Cortex of kidney (tissue), 1 donor: ENCODE measurements around the gene TBL3.

Experiments
- DNase-seq: peaks from one replicate; lab custom pipeline; 2025; lab: John Stamatoyannopoulos, UW

Gene TBL3

GRCh38 chr16:1982991-1983543 is 11.2 kb downstream of the TBL3 start:
- DNase-seq: no peak

- DNase-seq: peak; percentile 77
These were observed 11.9 kb downstream of the TBL3 start, which contains the start of gene GFER for GRCh38 chr16:1983544-1984346. Gene GFER, plus strand, starts transcription at chr16:1984193. Its CDS starts 26 bp downstream, at chr16:1984219.

DNA sequence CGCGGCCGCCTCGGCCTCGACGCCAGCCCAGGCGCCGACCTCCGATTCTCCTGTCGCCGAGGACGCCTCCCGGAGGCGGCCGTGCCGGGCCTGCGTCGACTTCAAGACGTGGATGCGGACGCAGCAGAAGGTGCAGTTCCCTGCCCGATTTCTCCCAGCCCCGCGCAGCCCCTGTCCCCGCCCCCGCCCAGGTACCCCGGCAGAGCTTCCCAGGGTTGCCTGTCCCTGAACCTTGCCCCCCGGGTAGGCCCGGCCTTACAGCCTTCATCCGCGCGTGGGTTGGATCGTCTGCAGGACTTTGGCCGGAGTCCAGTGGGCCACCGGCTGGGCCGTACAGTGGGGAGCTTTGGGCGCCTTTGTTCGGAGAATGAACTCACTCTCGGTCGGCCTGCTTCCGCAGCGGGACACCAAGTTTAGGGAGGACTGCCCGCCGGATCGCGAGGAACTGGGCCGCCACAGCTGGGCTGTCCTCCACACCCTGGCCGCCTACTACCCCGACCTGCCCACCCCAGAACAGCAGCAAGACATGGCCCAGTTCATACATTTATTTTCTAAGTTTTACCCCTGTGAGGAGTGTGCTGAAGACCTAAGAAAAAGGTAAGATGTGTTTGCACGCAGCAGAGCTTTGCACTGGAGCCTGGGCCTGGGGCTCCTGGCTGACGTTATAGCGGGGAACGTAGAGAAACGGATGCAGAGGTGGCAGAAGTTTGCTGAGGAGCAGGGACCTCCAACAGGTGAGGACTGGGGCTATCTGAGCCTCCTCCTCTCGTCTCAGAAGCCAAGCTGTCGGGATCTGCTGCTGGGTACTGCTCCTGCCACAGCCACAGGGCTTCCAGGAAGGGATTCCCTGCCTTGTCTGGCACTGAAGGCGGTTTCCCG is 12.7 kb downstream of the TBL3 start:
- DNase-seq: no peak

GRCh38 chr16:1985466-1986150 is 13.8 kb downstream of the TBL3 start:
- no peak for DNase-seq

DNA sequence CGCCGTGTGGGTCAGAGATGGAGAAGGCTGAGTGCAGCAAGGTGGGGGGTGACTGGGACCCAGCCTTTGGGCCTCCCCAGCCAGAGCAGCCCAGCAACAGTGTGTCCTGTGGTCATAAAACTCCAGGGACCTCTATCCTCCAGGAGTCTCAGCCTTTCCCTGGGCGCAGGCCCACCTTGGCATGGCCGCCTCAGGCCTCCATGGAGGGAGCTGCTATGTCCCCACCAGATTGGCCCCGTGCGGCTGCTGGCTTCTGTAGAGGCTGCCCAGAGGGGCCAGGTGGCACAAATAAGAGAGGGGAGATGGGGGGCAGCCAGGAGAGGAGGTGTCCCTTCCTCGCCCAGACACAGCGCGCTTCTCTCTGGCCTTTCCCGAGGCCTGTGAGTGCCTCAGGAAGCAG is 15.3 kb downstream of the TBL3 start:
- no peak for DNase-seq

GRCh38 chr16:1989209-1990100 is 17.6 kb downstream of the TBL3 start, which contains the start of gene SYNGR3:
Gene SYNGR3, plus strand, starts transcription at chr16:1989970. Its CDS starts 133 bp downstream, at chr16:1990103.
- no peak for DNase-seq

DNA sequence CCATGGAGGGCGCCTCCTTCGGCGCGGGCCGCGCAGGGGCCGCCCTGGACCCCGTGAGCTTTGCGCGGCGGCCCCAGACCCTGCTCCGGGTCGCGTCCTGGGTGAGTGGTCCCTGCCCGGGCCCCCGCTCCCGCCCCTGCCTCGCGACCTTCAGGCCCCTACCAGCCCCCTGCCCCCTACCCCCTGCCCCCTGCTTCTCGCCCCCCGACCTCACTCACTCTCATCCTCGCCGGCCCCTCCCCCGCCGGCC is 18.2 kb downstream of the TBL3 start:
- DNase-seq: no peak

GRCh38 chr16:1990351-1991134 is 18.7 kb downstream of the TBL3 start:
- no peak for DNase-seq

- no peak for DNase-seq
These were observed 19.3 kb downstream of the TBL3 start for GRCh38 chr16:1991135-1991551.

- DNase-seq: no peak
These were observed 19.7 kb downstream of the TBL3 start for GRCh38 chr16:1991588-1991947.

- DNase-seq: no peak
These were observed 20.3 kb downstream of the TBL3 start for GRCh38 chr16:1991948-1992703.

- DNase-seq: no peak
These were observed 21.0 kb downstream of the TBL3 start for GRCh38 chr16:1992704-1993317.

DNA sequence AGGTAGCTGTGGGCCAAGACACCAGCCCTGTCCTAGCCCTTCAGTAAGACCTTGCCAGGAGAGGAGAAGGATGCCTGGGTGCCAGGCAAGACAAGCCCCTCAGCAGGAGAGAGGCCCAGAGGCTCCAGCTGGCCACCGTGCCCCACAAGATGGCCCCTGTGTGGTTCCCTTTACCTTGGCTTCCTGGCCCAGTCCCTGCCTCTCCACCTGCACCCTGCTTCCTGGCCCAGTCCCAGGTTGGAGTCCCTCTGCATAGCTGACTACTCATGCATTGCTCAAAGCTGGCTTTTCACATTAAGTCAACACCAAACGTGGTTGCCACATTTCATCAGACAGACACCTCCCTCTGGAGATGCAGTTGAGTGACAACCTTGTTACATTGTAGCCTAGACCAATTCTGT is 21.9 kb downstream of the TBL3 start:
- DNase-seq: no peak

DNA sequence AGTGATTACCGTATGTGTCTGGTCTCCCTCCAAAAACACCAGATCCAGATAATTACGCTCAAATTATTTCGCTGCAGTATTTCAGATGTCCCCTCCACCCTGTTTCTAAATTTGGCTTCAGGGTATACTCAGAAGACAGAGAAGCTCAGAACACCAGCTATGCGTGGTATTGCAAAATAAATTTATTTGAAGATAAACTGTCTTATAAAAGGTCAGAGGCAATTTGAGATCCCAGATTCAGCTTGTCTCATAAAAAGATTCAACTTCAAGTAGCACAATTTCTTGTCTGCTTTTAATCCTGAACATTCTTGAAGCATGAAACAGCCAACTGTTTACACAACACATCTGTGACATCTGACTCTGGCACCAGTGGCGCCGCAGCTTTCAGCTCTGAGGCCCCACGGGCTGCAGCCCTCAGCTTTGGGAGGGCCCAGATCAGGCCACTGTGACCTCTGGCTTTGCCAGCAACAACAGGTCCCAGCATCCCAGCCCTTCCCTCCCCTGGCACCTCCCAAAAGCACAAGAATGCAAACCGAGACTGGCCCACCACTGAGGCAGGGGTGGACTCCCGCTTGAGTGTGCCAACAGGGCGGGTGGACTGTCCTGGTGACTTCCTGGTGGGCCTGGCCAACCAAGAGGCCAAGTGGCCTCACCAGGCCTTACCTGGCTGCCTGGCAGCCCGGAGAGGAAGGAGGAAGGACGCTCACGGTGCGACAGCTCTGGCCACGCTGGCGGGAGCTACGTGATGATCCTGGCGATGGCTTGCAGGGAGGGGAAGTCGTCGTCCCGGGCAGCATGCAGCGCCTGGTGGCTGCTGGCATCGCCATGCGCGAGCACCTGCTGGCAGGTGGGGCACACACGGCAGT is 25.9 kb downstream of the TBL3 start:
- no peak for DNase-seq

DNA sequence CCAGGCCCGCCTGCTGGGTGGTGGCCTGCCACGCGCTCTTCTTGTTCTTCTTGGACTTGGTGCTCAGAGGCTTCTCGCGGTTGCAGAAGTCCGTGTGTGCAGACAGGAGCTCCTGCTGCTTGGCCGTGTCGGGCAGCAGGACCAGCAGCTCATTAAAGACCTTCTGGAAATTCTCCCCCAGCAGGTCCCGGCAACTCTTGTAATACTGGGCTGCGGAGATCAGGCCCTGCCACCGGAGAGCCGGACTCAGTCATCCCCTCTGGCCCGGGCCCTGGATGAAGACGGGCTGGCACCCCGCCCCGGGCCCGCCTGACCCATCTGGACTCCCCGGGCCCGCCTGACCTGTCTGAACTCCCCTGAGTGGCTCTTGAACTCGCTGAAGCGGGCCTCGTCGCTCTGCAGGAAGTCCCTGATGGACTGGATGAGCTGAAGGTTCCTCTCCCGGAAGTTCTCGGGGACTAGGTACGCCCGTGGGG is 26.5 kb downstream of the TBL3 start:
- no peak for DNase-seq

DNA sequence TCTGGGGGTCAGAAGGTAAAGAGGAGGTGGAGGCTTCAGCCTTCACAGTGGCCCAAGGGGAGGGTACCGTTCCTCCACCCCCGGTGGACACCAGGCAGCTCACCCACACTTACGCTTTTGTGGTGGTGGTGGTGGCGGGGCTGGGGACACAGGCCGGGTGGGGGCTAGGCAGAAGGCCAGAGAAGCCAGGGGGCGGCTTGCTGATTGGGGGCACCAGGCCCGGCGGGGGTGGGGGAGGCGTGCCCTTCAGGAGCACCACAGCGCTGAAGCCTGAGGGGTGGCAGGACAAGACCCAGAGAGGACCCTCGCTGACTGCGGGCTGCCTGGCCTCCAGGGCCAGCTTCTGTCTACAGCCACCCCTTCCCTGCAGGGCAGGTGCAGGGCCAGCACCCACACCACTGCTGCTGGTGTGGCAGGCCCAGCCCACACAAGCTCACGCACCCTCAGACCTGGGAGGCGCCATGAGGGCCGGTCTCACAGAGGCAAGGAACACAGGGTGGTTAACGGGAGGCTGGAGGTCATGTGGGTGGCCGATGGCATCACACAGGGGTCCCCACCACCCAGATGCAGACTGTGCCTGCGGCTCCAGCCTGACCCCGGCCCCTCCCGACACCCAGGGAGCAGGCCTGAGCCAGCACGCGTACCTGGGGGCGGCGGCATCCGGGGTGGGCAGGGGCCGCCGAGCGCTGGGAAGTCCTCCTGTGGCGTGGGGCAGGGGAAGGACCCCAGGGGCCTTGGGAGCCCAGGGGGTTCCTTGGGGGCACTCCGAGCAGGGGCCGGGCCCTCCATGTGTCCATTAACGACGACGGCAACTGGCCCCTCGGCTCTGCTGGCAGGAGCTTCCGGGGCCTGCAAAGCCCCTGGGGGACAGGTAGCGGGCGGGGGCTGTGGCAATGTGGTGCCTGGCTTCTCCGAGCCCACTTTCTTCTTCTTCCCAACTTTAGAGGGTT is 27.3 kb downstream of the TBL3 start:
- DNase-seq: no peak
